Non-pigmented ciliary epithelial cell (primary cell): ENCODE data around the gene JMJD1C.
"Not testable (repeated sequence)": the region's sequence is repeated elsewhere in the genome, so short reads cannot be mapped to it uniquely, and the experiment has no call there.

Experiments used
- DNase-seq: peaks from one replicate; pipeline ENCODE4 v3.0.0-alpha.2; 2010; ENCODE audit warnings: low read depth

JMJD1C gene

GRCh38 chr10:63465293-63466143 is at the start of gene JMJD1C:
Gene JMJD1C, minus strand, starts transcription at chr10:63465977. Its CDS starts 315 bp downstream, at chr10:63465662.
- DNase-seq = no peak

DNA sequence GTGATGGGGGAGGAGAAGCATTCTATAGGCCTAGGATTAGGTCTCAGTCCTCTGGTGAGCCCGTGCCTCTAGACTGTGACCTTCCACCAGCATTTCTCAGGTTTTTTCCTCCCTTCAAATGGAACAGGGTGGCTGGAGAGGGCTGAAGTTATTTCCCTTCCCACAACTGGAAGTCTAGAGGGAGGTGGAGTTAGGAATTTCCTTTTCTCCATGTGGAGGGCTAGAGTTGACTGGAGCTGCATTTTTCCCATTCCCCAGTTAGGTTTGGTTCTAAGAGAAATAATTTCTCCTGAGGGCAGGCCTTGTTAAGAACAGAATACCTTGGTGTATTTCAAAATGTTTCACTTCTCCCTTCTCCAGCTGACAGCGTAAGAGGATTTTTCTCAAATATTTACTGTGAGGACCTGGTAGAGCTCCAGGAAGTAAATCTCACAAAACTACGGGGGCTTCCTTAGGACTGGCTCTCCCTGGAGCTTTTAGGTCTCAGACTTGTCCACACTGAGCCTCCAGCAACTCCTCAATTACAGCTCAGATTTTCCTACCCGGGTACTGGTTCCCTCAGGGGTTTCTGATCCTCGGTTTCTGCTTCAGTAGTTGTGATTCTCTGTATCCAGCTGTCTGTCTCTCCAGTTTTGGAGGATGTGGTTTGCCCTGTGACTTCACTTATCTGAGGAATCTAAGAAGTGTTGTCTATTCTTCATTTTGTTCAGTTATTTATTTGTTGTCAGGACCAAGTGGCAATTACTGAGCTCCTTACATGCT is 49.4 kb upstream of the JMJD1C start:
- DNase-seq = no peak

GRCh38 chr10:63506554-63506953 is 40.8 kb upstream of the JMJD1C start:
- no peak for DNase-seq

GRCh38 chr10:63505562-63505961 is 39.8 kb upstream of the JMJD1C start:
- no peak for DNase-seq

GRCh38 chr10:63504145-63504881 is 38.5 kb upstream of the JMJD1C start:
- no peak for DNase-seq

DNA sequence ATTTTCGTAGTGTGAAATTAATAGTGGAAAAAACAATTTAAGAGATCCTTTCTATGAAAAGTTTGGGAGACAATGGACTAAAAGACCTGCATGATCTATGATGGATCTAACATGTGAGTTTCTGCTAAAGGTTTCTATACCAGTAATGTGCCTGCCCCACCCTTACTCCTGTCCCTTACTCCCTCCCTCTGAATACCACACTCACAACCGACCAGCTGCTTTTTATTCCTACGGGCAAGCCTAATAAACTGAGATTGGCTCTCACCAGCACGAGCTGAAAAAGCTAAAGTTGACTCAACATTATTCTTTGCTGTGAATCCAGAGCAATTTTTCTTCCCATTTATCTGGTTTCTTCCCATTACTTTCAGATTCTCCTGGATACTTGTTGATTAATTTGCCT is 37.6 kb upstream of the JMJD1C start:
- no peak for DNase-seq

DNA sequence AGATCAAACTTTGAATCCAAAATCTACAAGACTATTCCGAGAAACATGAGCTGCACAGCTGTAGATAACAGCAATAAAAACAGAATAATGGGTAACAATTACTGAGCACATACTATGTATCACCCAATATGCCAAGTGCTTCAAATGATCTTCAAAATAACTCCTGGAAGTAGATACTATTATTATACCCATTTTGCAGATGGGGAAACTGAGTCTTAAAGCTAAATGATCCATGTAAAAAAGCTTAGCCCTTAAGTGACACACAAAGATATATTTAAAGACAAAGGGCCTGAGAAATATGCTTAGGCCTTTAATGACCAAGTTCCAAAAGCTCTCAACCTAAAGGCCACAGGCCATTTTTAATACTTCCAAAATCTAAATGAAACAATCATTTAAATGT is 37.1 kb upstream of the JMJD1C start:
- DNase-seq = no peak

- DNase-seq = no peak
Observed at GRCh38 chr10:63501954-63502353, 36.2 kb upstream of the JMJD1C start.

DNA sequence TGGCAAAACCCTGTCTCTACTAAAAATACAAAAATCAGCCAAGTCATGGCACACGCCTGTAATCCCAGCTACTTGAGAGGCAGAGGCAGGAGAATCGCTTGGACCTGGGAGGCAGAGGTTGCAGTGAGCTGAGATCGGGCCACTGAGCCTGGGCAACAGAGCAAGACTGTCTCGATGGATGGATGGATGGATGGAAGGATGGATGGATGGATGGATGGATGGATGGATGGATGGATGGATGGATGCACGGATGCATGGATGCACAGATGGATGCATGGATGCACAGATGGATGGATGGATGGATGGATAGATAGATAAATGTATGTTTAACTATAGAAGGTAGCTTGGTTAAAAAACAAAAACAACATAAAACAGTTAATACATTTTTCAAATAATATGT is 34.8 kb upstream of the JMJD1C start:
- not testable (repeated sequence) for DNase-seq

DNA sequence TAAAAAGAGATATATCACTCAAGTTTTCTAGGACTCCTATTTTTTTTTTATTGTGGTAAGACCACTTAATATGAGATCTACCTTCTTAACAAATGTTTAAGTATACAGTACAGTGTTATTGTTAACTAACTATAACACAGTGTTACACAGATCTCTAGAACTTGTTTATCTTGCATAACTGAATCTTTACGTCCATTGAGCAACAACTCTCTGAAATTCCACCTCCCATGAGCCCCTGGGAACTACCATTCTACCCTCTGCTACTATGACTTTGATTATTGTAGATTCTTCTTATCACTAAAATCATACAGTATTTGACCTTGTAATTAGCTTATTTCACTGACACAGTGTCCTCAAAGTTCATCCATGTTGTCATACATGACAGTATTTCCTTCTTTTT is 32.9 kb upstream of the JMJD1C start:
- no peak for DNase-seq

GRCh38 chr10:63497321-63497720 is 31.5 kb upstream of the JMJD1C start:
- DNase-seq = no peak

GRCh38 chr10:63496561-63496960 is 30.8 kb upstream of the JMJD1C start:
- no peak for DNase-seq

DNA sequence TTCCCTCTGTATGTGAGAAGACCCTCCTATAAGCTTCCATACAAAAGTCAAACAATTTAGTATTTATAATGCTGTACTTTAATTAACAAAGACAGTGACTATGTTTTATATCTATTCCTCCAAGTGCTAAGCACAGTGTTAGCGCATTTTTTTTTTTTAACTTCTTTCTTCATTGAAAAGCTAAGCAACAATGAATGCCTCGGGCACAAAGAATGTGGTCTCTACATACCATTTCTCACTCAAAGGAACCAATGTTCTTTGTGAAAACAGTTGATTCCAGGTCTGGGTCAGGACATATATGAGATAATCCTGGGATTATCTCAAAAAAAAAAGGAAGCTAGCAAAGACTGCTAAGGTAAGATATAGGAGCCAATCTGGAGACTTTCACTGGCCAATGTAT is 29.2 kb upstream of the JMJD1C start:
- no peak for DNase-seq

- DNase-seq = no peak
Observed at GRCh38 chr10:63493004-63493403, 27.2 kb upstream of the JMJD1C start.

GRCh38 chr10:63492317-63492690 is 26.5 kb upstream of the JMJD1C start:
- DNase-seq = not testable (repeated sequence)

- DNase-seq = peak; percentile 30
Observed at GRCh38 chr10:63491588-63492316, 26.0 kb upstream of the JMJD1C start.

GRCh38 chr10:63489838-63490237 is 24.1 kb upstream of the JMJD1C start:
- no peak for DNase-seq

GRCh38 chr10:63487990-63488389 is 22.2 kb upstream of the JMJD1C start:
- no peak for DNase-seq

- no peak for DNase-seq
Observed at GRCh38 chr10:63483983-63484382, 18.2 kb upstream of the JMJD1C start.

- DNase-seq = no peak
Observed at GRCh38 chr10:63481815-63482421, 16.1 kb upstream of the JMJD1C start.

- no peak for DNase-seq
Observed at GRCh38 chr10:63480237-63480636, 14.5 kb upstream of the JMJD1C start.

DNA sequence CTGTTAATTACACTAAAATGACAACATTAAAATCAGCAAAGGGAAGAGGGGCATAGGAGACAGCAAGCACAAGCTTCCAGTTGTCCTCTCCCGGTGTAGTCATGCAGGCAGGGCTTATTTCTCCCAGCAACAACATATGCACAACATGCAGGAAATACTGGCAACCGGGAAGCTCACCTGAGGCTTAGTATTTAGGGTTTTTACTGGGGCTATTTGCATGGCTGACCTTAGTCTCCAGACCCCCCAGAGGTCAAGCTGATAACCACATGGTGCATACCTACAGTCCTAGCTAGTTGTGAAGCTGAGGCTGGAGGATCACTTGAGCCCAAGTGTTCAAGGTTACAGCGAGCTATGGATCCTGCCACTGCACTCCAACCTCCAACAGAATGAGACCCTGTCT is 12.8 kb upstream of the JMJD1C start:
- no peak for DNase-seq
